Measurements from ENCODE around the gene C15orf39.

The C15orf39 gene

GRCh38 chr15:75198560-75199356 lies 2.9 kb upstream of the C15orf39 start:
- peak; percentile 47 for DNase-seq

GRCh38 chr15:75199357-75199940 lies 2.2 kb upstream of the C15orf39 start:
- DNase-seq: no peak

GRCh38 chr15:75200391-75200764 lies 1.3 kb upstream of the C15orf39 start:
- DNase-seq: no peak

DNA sequence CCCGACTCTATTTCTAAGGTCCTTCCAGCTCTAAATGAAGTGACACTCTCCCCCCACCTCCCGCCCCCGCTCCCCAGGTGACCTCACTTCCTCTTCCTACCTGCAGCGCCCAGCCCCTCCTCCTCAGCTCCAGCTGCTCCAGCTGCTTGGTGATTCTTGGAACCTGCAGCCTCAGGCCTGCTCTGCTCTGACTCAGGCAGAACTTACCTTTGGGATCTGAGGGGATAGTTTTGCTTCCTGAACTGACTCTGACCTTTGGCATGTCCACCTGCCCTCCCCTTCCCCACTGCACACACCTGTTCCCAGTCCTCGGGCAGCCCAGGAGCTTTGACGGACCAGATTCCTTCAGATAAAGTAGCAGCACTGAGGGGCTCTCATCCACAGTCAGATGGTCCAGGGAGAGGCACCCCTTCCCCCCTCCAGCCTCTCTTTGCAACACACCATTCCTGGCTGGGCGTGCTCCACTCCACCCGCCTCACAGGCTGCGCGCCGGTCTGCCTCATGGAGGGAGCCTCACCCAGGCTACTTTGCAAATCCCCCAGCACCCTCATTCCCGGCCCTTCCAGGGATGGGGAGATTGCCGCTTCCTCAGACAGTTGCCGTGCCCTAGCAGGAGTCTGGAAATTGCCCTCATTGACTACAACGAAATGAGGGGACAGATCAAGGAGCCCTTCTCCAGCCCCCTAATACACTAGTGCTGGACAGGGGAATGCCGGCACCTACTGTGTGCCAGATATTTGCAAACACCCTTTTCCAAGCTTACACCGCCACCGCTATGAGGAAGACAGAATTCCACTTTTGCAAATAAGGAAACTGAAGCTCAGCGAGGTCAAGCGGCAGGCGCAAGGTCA lies 692 bp upstream of the C15orf39 start:
- DNase-seq: peak; percentile 64

DNA sequence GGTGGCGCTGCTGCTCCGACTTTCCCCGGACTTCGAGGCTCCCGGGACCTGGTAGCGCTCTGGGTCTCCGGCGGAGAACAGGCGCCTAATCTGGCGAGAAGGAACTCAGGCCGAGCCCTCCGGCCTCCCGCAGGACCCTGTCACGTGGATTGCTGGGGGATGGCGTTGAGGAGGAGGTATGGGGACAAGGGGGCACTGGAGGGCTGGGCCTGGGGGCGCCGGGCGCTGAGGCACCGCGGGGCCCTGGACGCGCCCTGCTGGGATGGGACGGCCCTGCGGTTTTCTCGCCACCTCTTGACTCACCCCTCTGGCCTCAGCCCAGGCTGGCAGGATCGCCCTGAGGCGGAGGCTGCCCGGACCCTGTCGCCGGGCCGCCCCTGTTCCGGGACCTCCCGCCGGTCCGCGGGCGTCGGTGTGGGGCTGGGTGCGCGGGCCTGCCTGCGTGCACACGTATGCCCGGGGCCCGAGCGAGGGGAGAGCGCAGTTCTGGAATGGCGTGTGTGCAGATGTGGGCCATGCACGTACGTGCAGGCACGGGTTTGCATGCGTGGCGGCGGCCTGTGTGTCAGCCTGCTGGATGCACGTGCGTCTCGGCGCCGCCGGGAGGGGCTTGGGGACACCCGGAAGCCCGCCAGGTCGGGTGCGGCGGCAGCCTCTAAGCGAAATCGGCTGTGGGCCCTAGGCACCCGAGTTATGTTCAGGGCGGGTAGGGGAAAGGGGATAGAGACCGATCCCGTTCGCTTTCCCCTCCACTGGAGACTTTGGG lies 752 bp downstream of the C15orf39 start:
- peak; percentile 93 for DNase-seq

DNA sequence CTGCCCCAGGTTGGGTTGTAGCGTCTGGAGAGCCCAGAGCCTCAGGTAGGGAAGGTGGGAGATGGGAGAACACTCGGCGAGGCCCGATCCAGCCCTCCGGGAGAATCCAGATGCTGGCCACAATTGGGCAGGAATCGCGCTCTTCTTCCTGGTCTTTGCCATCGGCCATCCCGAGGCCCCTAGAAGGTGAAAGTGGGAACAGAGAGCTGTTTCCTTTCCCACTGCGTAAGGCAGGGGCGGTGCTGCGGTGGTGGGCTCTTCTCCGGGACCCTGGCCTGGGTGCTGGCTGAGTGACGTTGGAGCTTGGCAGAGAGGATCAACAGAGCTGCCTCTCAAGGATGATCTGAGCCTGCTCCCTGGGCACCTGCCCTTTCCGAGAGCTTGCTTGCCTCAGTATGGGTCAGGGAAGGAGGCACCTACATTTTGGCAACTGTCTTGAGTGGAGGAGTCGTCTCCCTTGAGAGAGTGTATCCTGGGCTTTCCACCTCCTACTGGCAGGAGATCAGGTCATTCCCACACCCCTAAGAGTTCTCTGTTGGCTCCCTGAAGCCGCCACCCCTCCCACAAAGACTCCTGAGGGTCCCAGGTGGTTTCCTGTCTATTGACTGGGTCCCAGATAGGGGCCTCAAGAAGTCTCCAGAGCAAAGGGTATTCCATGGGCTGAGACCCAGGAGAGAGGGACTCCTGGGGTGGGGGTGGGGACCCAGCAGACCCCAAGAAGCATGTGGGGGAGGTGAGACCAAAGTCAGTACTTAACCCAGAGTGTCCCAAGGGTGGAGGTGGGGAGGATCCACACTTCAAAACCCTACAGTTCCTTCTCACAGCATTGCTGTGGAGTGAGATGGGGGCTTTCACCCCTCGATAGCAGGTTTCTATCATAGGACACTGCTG lies 1.6 kb downstream of the C15orf39 start:
- DNase-seq: no peak

- peak; percentile 33 for DNase-seq
Observed at GRCh38 chr15:75203908-75204263, 2.2 kb downstream of the C15orf39 start.

- peak; percentile 92 for DNase-seq
Observed at GRCh38 chr15:75204340-75205063, 2.8 kb downstream of the C15orf39 start.

DNA sequence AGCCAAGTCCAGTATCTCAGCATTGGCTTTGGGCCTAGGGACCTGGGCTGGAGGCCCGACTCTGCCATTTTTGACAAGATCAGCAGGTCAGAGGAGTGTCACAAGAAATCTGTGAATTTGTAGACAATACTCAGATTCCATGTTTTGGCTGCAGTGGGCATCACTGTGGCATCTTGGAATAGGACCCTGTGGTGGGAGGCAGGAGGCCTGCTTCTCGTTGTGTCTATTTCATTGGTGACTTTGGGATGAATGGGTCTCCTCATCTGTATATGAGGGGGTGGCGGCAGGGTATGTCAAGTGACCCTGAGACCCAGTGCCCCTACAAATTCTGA lies 3.3 kb downstream of the C15orf39 start:
- DNase-seq: no peak

DNA sequence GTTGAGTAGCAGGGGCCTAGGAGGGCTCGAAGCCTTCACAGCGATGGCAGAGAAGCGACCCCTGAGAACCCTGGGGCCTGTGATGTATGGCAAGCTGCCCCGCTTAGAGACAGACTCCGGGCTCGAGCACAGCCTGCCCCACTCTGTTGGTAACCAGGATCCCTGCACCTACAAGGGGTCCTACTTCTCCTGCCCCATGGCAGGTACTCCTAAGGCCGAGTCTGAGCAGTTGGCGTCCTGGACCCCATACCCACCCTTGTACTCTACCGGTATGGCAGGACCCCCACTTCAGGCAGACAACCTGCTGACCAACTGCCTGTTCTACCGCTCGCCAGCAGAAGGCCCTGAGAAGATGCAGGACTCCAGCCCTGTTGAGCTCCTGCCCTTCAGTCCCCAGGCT lies 4.3 kb downstream of the C15orf39 start:
- no peak for DNase-seq

GRCh38 chr15:75206803-75207617 lies 5.3 kb downstream of the C15orf39 start:
- DNase-seq: no peak

GRCh38 chr15:75207618-75208500 lies 6.2 kb downstream of the C15orf39 start:
- no peak for DNase-seq

DNA sequence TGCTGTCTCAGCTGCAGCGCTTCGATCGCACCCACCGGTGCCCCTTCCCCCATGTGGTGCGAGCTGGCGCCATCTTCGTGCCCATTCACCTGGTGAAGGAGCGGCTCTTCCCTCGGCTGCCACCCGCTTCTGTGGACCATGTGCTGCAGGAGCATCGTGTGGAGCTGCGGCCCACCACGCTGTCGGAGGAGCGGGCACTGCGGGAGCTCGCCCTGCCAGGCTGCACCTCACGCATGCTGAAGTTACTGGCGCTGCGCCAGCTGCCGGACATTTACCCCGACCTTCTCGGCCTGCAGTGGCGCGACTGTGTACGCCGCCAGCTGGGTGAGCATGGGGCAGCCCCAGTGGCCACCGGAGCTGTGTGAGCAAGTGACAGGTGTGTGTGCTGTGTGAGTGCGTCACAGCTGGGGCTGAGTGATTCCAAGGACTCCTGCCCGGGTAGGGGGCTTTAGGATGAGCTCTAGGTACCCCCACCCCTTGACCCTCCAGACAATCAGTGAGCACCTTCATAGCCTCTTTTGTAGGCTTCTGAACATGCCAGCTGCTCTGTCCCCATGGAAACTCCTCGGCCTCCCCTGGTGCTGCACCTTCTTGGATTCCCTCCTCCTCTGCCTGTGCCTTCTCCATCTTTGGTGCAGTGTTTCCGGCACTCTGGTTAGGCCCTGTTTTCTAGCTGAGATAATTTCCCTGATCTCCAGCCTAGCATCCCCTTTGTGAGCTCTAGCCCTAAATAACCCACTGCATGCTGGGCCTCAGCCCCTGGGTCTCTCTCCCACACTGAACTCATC lies 7.0 kb downstream of the C15orf39 start:
- no peak for DNase-seq

DNA sequence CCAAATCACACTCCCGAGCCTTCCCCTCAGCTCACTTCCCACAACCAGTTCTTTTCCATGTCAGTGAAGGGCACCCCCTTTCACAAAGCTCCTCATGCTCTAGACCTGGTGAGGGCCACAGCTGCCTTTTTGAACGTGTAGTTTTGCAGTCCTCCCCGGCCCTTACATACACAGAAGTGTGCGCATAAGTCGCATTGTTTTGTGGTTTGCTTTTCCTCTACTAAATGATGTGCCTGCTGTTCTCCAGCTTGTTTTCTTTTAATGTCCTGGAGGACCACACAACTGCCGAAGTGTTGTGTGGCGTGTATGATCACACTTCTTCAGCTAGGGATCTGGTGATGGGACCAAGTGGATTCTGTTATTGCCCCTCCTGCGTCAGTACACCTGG lies 7.6 kb downstream of the C15orf39 start:
- no peak for DNase-seq

- DNase-seq: no peak
Observed at GRCh38 chr15:75210811-75211230, 9.1 kb downstream of the C15orf39 start.

DNA sequence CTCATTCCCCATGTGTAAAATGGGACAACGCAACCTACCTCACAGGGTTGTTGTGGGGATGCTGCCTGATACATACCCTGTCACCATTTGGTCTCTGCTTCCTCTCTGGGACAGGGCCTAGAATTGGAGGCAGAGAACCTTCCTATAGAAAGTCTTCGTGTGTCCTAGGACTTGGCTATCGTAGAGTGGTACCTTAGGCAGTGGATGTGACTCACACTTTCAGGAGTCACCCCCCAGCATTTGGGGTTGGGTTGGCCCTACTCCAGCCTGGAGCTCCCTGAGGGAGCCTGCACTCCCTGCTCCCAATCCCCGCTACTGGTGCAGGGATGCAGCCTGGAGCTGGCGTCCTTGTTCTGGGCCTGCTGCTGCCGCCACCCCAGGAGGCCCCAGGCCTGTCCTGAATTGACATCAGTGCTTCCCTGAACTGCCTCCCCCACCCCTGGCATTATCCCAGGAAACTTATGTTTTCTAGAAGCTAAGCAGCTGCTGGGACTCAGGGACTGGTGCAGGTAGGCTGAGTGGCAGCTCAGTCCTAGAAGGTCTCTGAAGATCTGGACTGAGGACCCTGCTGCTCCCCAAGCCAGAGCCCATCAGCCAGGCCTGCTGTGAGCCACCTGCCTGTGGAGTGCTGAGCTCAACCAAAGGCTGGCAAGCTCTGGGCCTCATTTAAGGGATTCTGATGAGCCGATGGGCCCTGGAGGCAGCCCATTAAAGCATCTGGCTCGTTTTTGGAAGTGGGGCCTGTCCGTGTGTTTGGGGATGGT lies 9.9 kb downstream of the C15orf39 start:
- DNase-seq: no peak

DNA sequence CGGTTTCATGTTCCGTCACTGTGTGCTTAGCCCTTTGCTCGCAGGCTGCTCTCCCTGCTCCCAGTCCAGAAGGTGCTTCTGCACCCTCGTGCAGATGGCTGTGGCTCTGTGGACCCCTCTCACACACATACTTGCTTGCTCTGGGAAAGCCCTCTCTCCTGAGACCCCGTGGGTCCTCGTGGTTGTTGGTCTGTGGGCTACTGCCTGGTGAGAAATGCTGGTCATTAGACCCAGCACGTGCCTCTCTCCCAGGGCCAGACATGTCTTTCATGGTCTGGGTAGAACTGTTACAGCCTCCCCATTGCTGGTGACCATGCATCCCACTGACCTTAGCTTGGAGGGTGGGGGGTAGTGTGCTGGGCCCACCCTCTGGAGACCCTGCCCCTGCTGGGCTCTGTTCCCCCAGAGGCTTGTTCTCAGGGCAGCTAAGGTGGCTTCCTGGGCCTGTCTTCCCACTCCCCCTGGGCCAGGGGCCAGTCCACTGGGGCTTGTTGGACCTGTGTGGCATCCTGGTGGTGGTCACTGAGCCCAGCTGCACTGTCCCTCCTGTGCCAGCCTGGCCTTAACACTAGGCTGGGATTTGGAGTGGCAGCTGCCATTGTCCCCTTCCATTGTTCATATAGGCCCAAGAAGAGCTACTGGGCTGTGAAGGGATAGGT lies 10.6 kb downstream of the C15orf39 start:
- DNase-seq: no peak

All from activated CD4-positive, alpha-beta T cell treated with anti-CD3 and anti-CD28 coated beads for 48 hours (primary cell).